Erythroblast (primary cell): Measurements from ENCODE around the gene DDR1.

ENCODE experiments used
- GATA1 ChIP-seq: IDR thresholded peaks from 2 replicates; pipeline ENCODE4 v1.6.1; 2011; ENCODE audit warnings: low read depth, mild to moderate bottlenecking, control low read depth, low read length, moderate library complexity
- POLR2A ChIP-seq: IDR thresholded peaks from 2 replicates; pipeline ENCODE4 v1.6.1; 2011; ENCODE audit warnings: mild to moderate bottlenecking, low read length

DNA sequence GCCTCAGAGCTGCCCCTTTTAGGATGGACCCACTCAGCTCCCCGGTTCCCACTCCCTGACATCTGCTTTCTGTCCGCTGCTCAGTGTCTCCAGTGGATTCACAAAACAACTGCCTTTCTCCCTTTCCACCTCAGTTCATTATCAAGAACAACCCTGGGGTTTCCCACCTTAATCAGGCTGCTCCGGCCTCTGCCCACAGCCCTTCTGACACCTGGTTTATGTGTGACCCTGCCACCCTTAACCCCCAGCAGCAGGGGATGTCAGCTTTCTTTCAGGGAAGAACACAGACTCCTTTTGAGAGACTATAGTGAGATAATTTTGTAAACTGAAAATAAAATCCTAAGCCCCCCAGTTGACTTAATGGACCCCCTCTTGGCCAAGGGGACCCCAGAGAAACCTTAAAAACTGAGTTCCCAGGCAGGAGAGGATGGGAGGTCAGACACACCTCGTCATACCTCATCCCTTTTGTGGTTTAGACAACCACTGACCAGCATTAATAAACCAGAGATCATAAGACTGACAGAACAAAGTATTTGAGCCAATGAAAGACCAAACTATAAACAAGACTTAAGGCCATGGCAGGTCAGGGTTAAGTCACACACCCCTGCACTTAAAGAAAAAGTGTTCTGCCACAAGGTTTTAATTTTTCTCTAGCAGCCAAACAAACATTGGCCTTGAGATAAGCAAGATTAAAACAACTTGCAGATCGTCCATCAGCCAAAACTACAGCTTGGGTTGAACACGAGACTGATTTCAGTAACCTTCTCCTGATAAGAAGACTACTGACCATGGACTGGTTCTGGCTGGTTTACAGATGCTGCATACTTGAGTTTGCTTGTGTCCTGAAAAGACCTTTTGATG is 42.4 kb upstream of the DDR1 start:
- TF ChIP-seq POLR2A, result no peak
- no peak for TF ChIP-seq GATA1
